Mesendoderm (in vitro differentiated cells): ENCODE data around the gene SFMBT2.

ENCODE experiments used
- DNase-seq: peaks from one replicate; pipeline ENCODE4 v3.0.0; 2013
- H2AK5ac ChIP-seq: 2 replicates; pipeline ENCODE4 v1.6.1; 2013; ENCODE audit warnings: low read length, inconsistent platforms
- H2BK120ac ChIP-seq: 2 replicates; pipeline ENCODE4 v1.6.1; 2013; ENCODE audit warnings: low read depth, mild to moderate bottlenecking, low read length, moderate library complexity, mixed read lengths
- H2BK15ac ChIP-seq: replicated peaks from 2 replicates; pipeline ENCODE4 v1.6.1; 2013; ENCODE audit warnings: low read depth, mild to moderate bottlenecking, moderate library complexity
- H2BK5ac ChIP-seq: 2 replicates; pipeline ENCODE4 v1.6.1; 2013; ENCODE audit warnings: low read length, inconsistent platforms
- H3K18ac ChIP-seq: 2 replicates; pipeline ENCODE4 v1.6.1; 2013; ENCODE audit warnings: mild to moderate bottlenecking, low read length, mixed read lengths
- H3K23ac ChIP-seq: one replicate; pipeline ENCODE4 v1.6.1; 2013; ENCODE audit warnings: low read length
- H3K27ac ChIP-seq: 2 replicates; pipeline ENCODE4 v1.5.1; 2013; ENCODE audit warnings: low read depth, mild to moderate bottlenecking, inconsistent platforms, low read length, moderate library complexity
- H3K27me3 ChIP-seq: 2 replicates; pipeline ENCODE4 v1.6.1; 2013; ENCODE audit warnings: low read length, control low read depth, mild to moderate bottlenecking, inconsistent platforms; ENCODE audit not compliant: insufficient read depth, poor library complexity
- H3K36me3 ChIP-seq: 2 replicates; pipeline ENCODE4 v1.6.1; 2013; ENCODE audit warnings: low read length, inconsistent platforms; ENCODE audit not compliant: control insufficient read depth, insufficient read depth
- H3K4ac ChIP-seq: one replicate; pipeline ENCODE4 v1.6.1; 2013; ENCODE audit warnings: low read depth, mild to moderate bottlenecking, low read length, moderate library complexity
- H3K4me1 ChIP-seq: 2 replicates; pipeline ENCODE4 v1.6.1; 2013; ENCODE audit warnings: low read depth, low read length, inconsistent platforms; ENCODE audit not compliant: control insufficient read depth
- H3K4me2 ChIP-seq: 2 replicates; pipeline ENCODE4 v1.6.1; 2013; ENCODE audit warnings: low read length
- H3K4me3 ChIP-seq: 2 replicates; pipeline ENCODE4 v1.5.1; 2013; ENCODE audit warnings: mild to moderate bottlenecking, low read length
- H3K56ac ChIP-seq: one replicate; pipeline ENCODE4 v1.6.1; 2013; ENCODE audit warnings: low read length
- H3K79me1 ChIP-seq: 2 replicates; pipeline ENCODE4 v1.6.1; 2013; ENCODE audit warnings: low read length, inconsistent platforms
- H3K79me2 ChIP-seq: 2 replicates; pipeline ENCODE4 v1.6.1; 2013; ENCODE audit warnings: mild to moderate bottlenecking, low read length; ENCODE audit not compliant: control insufficient read depth, insufficient read depth
- H3K9ac ChIP-seq: 2 replicates; pipeline ENCODE4 v1.6.1; 2013; ENCODE audit warnings: low read length, inconsistent platforms
- H4K5ac ChIP-seq: one replicate; pipeline ENCODE4 v1.6.1; 2013; ENCODE audit warnings: low read length
- H4K8ac ChIP-seq: one replicate; pipeline ENCODE4 v1.6.1; 2013; ENCODE audit warnings: low read depth, mild to moderate bottlenecking, control low read depth, low read length, moderate library complexity
- WGBS: extraction: QIAGEN DNeasy Blood & Tissue Kit; methylation state at CpG from one replicate; pipeline ENCODE4 v1.1.7; 2013; ENCODE audit warnings: low lambda C conversion rate, missing lambda C conversion rate; ENCODE audit not compliant: insufficient coverage; ENCODE audit errors: extremely low coverage; 5-methylcytosine and 5-hydroxymethylcytosine counted together

Gene SFMBT2

DNA sequence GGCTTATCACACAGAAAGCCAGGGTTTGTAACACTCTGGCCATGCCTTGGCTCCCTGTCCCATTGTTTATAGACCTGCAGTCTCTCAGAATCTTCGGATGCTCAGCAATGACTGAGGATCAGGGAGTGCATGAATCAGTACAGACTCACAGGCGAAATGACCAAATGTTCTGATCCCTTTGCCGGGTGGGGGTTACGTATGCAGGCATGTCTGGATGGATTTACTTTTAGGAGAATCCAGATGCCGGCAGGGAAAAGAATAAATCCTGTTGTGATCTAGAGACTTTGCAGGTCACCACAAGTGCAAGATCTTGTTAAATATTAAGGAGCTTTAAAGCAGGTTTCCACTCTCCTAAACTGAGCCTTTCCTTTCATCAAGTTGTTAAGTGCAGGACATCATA lies 149.5 kb downstream of the SFMBT2 start:
- Histone ChIP-seq H3K36me3 (no peaks in the 10 kb centered on the region), H3K23ac (no peak overlapping the region), H2BK5ac (no peak overlapping the region), H3K27ac (no peak overlapping the region), H2BK120ac (no peak overlapping the region), H3K56ac (no peak overlapping the region), H3K4me1 (no peaks in the 10 kb centered on the region), H4K8ac (no peak overlapping the region), H3K4me3 (no peak overlapping the region), H3K79me1 (no peaks in the 10 kb centered on the region), H4K5ac (no peak overlapping the region), H3K9ac (no peak overlapping the region), H3K79me2 (no peaks in the 10 kb centered on the region), H3K27me3 (no peaks in the 10 kb centered on the region), H2AK5ac (no peak overlapping the region), H3K4me2 (no peak overlapping the region), H3K18ac (no peak overlapping the region), H3K4ac (no peak overlapping the region), H2BK15ac (no peak overlapping the region)
- DNase-seq, result no peak
- no CpG with 5 or more reads among the region's 5 CpGs for WGBS

DNA sequence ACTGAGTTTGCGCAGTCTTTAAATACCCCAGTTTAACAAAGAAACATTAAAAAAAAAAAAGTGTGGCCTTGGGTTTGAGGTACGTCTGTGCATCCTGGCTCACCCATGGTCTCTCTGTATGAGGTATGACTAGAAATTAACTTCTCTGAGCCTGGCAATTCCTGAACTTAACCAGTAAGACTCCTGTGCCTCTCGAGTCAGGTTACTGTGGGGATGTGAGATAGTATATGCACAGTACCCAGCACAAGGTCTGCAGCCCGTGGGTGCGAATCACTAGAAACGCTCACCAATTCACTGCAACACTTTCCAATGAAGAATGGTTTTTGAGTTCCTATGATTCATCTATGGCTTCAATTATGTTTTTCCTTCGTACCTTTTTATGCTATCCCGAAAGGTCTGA lies 149.9 kb downstream of the SFMBT2 start:
- no peak overlapping the region for H2BK120ac ChIP-seq
- H3K4me1 ChIP-seq, result no peaks in the 10 kb centered on the region
- no peak overlapping the region for H3K4ac ChIP-seq
- no peaks in the 10 kb centered on the region for H3K36me3 ChIP-seq
- no peak overlapping the region for H2BK15ac ChIP-seq
- no CpG with 5 or more reads among the region's 8 CpGs for WGBS
- H3K9ac ChIP-seq, result no peak overlapping the region
- no peak overlapping the region for H4K5ac ChIP-seq
- H2BK5ac ChIP-seq, result no peak overlapping the region
- no peak overlapping the region for H3K27ac ChIP-seq
- no peaks in the 10 kb centered on the region for H3K27me3 ChIP-seq
- no peak overlapping the region for H3K56ac ChIP-seq
- no peak for DNase-seq
- no peak overlapping the region for H3K18ac ChIP-seq
- H2AK5ac ChIP-seq, result no peak overlapping the region
- H3K79me2 ChIP-seq, result no peaks in the 10 kb centered on the region
- H3K79me1 ChIP-seq, result no peaks in the 10 kb centered on the region
- no peak overlapping the region for H3K4me2 ChIP-seq
- H3K23ac ChIP-seq, result no peak overlapping the region
- no peak overlapping the region for H4K8ac ChIP-seq
- H3K4me3 ChIP-seq, result no peak overlapping the region

DNA sequence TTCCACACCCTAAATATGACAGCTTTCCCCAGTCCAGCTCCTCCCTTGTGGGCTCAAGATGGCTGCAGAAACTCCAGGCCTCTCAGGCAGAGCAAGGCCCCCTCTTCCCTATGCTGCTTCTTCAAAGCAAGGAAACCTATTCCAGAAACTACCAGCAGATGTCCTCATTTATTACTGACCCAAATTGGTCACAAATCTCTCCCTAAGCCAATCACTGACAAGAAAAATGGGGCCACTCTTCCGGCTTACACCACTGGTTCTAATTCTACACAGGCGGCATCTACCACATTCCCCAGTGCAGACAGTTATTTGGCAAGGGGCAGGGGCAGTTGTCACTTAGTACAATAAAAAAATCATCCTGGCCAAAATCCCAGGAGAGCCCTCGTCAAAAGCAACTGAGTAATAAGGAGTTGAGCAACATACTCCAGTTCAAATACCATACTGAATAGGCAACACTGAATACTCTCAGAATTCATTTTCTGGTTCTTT lies 150.4 kb downstream of the SFMBT2 start:
- DNase-seq, result peak; percentile 92

DNA sequence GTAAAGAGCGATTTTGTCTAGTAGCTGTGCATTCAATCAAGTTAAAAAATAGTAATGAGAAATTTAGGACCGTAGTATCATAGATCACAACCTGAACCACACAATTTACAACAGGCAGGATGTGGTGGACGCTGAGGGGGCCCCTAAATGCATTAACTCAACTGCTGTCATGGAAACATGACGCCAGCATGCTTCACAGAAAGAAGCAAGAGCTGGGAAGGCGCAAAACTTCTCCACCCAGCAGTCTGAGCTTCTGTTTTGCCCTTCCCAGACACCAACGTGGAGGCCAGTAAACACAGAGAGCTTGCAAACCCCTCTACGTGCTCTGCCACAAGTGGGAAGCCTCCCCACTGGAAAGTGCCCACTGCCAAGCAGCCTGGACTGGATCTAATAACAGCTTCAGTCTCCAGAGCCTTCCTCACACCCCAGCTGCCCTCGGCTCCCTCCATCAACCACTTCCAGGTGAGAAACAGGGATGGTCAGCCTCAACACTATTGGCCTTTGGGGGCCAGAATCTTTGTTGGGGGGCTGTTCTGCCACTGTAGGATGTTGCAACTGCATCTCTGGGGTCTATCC lies 151.8 kb downstream of the SFMBT2 start:
- Histone ChIP-seq H3K4me1 (no peaks in the 10 kb centered on the region), H3K9ac (no peak overlapping the region), H3K4me2 (no peak overlapping the region), H2BK15ac (no peak overlapping the region), H3K27me3 (no peaks in the 10 kb centered on the region), H2BK5ac (no peak overlapping the region), H3K36me3 (no peaks in the 10 kb centered on the region), H3K23ac (no peak overlapping the region), H2BK120ac (no peak overlapping the region), H4K5ac (no peak overlapping the region), H2AK5ac (no peak overlapping the region), H3K4ac (no peak overlapping the region), H3K4me3 (no peak overlapping the region), H3K27ac (no peak overlapping the region), H3K79me1 (no peaks in the 10 kb centered on the region), H4K8ac (no peak overlapping the region), H3K79me2 (no peaks in the 10 kb centered on the region), H3K56ac (no peak overlapping the region), H3K18ac (no peak overlapping the region)
- DNase-seq, result no peak
- whole genome bisulfite sequencing, result no CpG with 5 or more reads among the region's 8 CpGs

More for the DNA sequence above, 150.4 kb downstream of the SFMBT2 start:
- H3K36me3 ChIP-seq, result no peaks in the 10 kb centered on the region
- WGBS, result no CpG with 5 or more reads among the region's 3 CpGs
- H3K18ac ChIP-seq, result no peak overlapping the region
- H4K5ac ChIP-seq, result no peak overlapping the region
- no peak overlapping the region for H2BK15ac ChIP-seq
- H3K23ac ChIP-seq, result no peak overlapping the region
- H3K79me1 ChIP-seq, result no peaks in the 10 kb centered on the region
- no peaks in the 10 kb centered on the region for H3K4me1 ChIP-seq
- H2BK5ac ChIP-seq, result no peak overlapping the region
- no peak overlapping the region for H4K8ac ChIP-seq
- H3K4me2 ChIP-seq, result no peak overlapping the region
- H2BK120ac ChIP-seq, result no peak overlapping the region
- no peak overlapping the region for H3K27ac ChIP-seq
- no peak overlapping the region for H2AK5ac ChIP-seq
- H3K79me2 ChIP-seq, result no peaks in the 10 kb centered on the region
- H3K27me3 ChIP-seq, result no peaks in the 10 kb centered on the region
- no peak overlapping the region for H3K4ac ChIP-seq
- no peak overlapping the region for H3K9ac ChIP-seq
- H3K56ac ChIP-seq, result no peak overlapping the region
- no peak overlapping the region for H3K4me3 ChIP-seq

DNA sequence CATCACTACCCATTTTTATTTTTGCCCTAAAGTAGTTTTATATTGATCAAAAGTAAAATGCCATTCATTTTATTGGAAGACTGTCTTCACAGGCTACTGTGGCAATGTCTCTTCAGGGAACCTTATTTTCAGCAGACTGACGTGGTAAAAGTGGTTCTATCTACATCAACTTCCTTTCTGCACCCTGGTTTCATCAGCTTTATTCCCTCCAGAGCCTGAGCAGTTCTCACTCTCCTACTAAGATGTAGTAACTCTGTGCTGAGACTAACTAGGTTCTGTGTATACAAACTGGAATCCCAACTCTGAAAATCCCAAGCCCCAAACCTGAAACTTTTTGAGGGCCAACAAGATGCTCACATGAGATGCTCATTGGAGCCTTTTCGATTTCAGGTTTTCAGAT lies 155.3 kb downstream of the SFMBT2 start:
- Histone ChIP-seq H3K4me2 (no peak overlapping the region), H3K36me3 (no peaks in the 10 kb centered on the region), H2BK120ac (no peak overlapping the region), H3K23ac (no peak overlapping the region), H4K5ac (no peak overlapping the region), H4K8ac (no peak overlapping the region), H2BK5ac (no peak overlapping the region), H3K27ac (no peak overlapping the region), H3K4ac (no peak overlapping the region), H3K27me3 (no peaks in the 10 kb centered on the region), H3K4me1 (no peaks in the 10 kb centered on the region), H3K79me2 (no peaks in the 10 kb centered on the region), H3K56ac (no peak overlapping the region), H3K18ac (no peak overlapping the region), H2AK5ac (no peak overlapping the region), H3K79me1 (no peaks in the 10 kb centered on the region), H2BK15ac (no peak overlapping the region), H3K4me3 (no peak overlapping the region), H3K9ac (no peak overlapping the region)
- no CpG with 5 or more reads among the region's 2 CpGs for WGBS
- no peak for DNase-seq
